Heart right ventricle (tissue), 16 donors: ENCODE measurements around the gene ARCN1. TPM values are rescaled to one million over a fixed set of nuclear protein-coding genes. Genes with fewer than 3 reads are reported as not detected.
"Not testable (repeated sequence)": the region's sequence is repeated elsewhere in the genome, so short reads cannot be mapped to it uniquely, and the experiment has no call there.

ENCODE experiments used
- ATAC-seq, 8 donors: fragments of 200-7000 bp; cut with Tn5 transposase; one replicate each; pipeline ENCODE4 v1.9.1; 2020; ENCODE audit warnings: mild to moderate bottlenecking in 8 of 8, moderate library complexity in 8 of 8, moderate number of reproducible peaks in 1 of 8
- DNase-seq, 2 donors: peaks; one replicate each; pipeline ENCODE4 v3.0.0-alpha.2; 2020
- H3K27ac ChIP-seq, 10 donors: fragments of 200-600 bp; sonication (generic) in 2 of 10; one replicate each; pipeline versions ENCODE4 v1.5.0 to v1.8.0; 2020 to 2022; ENCODE audit warnings: mild to moderate bottlenecking in 3 of 10
- H3K27me3 ChIP-seq, 7 donors: fragments of 200-600 bp; one replicate each; pipeline ENCODE4 v1.8.0; 2021 to 2022; ENCODE audit warnings: mild to moderate bottlenecking in 2 of 7
- H3K36me3 ChIP-seq, 9 donors: fragments of 200-600 bp; sonication (generic) in 1 of 9; one replicate each; pipeline versions ENCODE4 v1.5.0 to v1.8.0; 2020 to 2022; ENCODE audit warnings: mild to moderate bottlenecking in 2 of 9
- H3K4me1 ChIP-seq, 9 donors: fragments of 200-600 bp; sonication (generic) in 1 of 9; one replicate each; pipeline versions ENCODE4 v1.5.0 to v1.8.0; 2020 to 2022; ENCODE audit warnings: mild to moderate bottlenecking in 4 of 9
- H3K4me3 ChIP-seq, 10 donors: fragments of 200-600 bp; sonication (generic) in 2 of 10; one replicate each; pipeline versions ENCODE4 v1.5.0 to v1.8.0; 2020 to 2022; ENCODE audit warnings: mild to moderate bottlenecking in 7 of 10, moderate library complexity in 2 of 10
- H3K9me3 ChIP-seq, 11 donors: fragments of 200-600 bp in 10 of 11; sonication (generic) in 2 of 11; one replicate each; pipeline versions ENCODE4 v1.5.0 to v1.8.0; 2013 to 2022; ENCODE audit warnings: mild to moderate bottlenecking in 2 of 11, control low read depth in 1 of 11, moderate library complexity in 1 of 11
- CTCF ChIP-seq, 9 donors: fragments of 200-600 bp; sonication (generic) in 2 of 9; IDR thresholded peaks; one replicate each; pipeline versions ENCODE4 v1.5.0 to v1.8.0; 2021 to 2022; ENCODE audit warnings: antibody characterized with exemption in 9 of 9, mild to moderate bottlenecking in 5 of 9, moderate library complexity in 1 of 9
- WGBS, 2 donors: extraction: QIAGEN DNeasy Blood & Tissue Kit; methylation state at CpG; one replicate each; pipeline ENCODE4 v1.1.7; 2013; ENCODE audit warnings: inconsistent platforms in 1 of 2; 5-methylcytosine and 5-hydroxymethylcytosine counted together
- intact Hi-C, 10 donors: fragments of 100-400 bp; cut with DNase I; formaldehyde crosslinking; loops; one replicate each; pipeline versions ENCODE4 v1.11.1 to v1.14.2; 2022
- polyA plus RNA-seq, 2 donors: library from polyadenylated mRNA; stranded (reverse); fragments of 200-250 nt; gene quantifications; one replicate each; pipeline ENCODE4 v1.2.3, GENCODE V29; 2013
- total RNA-seq, 10 donors: library from RNA; stranded (reverse); fragmentation: NEBNext Ultra II Directional in 3 of 10; extraction: Animal tissue kit (Norgen Biotek cat#: 25700) in 3 of 10; gene quantifications; one replicate each; pipeline versions ENCODE4 v1.2.1 to v1.2.4, GENCODE V29; 2021 to 2023
- donor health status: Arrhythmogenic right ventricular cardiomyopathy.
- donor health status: ischemic (EF 13 %, LVEDD 7.1; RV severe dilation, severe dysfunction).
- donor health status: healthy with polysubstance abuse.
- donor health status: DM: no; HTN: yes; CAD: no.
- donor health status: DM: no; HTN: no; CAD: no.
- donor health status: ischemic (EF 25% LVEDD 6.9; RV normal size, moderate dysfunction).
- donor health status: ischemic (EF 25% LVEDD 5.7; RV mildly dilated, moderate dysfunction).
- donor health status: healthy.
- donor health status: DM: yes; HTN: yes; CAD: no.
- donor health status: Ischemic cardiomyopathy.
- donor health status: ischemic (EF 35%, LVEDD 5.7; RV mildly dilated, moderate dysfunction).
- donor health status: nonischemic (EF 11% LVEDD 7.7; RV severe dilation, severe dysfunction).
- donor health status: DM: yes; HTN: yes; CAD: no.
- donor health status: PGD.
- donor health status: ischemic (EF 29% LVEDD 5.4; RV normal size, mild dysfunction).
- donor health status: nonischemic (EF 23%, LVEDD 6.1; RV moderate dilation, normal function).

Gene ARCN1
- total and polyA plus RNA-seq, 12 donors, result 48.8 to 122 (median 94.5) TPM

- DNase-seq (peak in 1 of 2 donors; percentile 35), ATAC-seq (peak in 6 of 8 donors; percentile 32 to 77 (median 50))
- Histone ChIP-seq H3K4me3 (peak overlapping the region in 1 of 10 donors; percentile 31), H3K36me3 (peaks cover 0 to 71% (median 39%) of the 10 kb centered on the region in 9 donors), H3K27ac (peak overlapping the region in 8 of 10 donors; percentile 24 to 84 (median 42)), H3K9me3 (no peaks in the 10 kb centered on the region), H3K4me1 (peaks cover 0 to 68% (median 50%) of the 10 kb centered on the region in 9 donors), H3K27me3 (no peaks in the 10 kb centered on the region)
- TF ChIP-seq CTCF (IDR thresholded peaks at IDR 0.05), result no peak
- WGBS, 2 donors, result 57 to 60% methylated on average over 6 of the region's 6 CpGs
- intact Hi-C loops, result no loop called here
These were observed 8.8 kb downstream of the ARCN1 start for GRCh38 chr11:118581057-118581456.

- H3K27ac ChIP-seq, result peak overlapping the region in 6 of 10 donors; percentile 18 to 64 (median 50)
- WGBS, 2 donors, result 88 to 94% methylated on average over 1 of the region's 1 CpG
- H3K4me3 ChIP-seq, result no peak overlapping the region
- no peaks in the 10 kb centered on the region for H3K9me3 ChIP-seq
- H3K4me1 ChIP-seq, result peaks cover 2 to 23% (median 14%) of the 10 kb centered on the region in 9 donors
- no peak for TF ChIP-seq CTCF (IDR thresholded peaks at IDR 0.05)
- H3K36me3 ChIP-seq, result peaks cover 1 to 100% (median 82%) of the 10 kb centered on the region in 9 donors
- no peaks in the 10 kb centered on the region for H3K27me3 ChIP-seq
- peak in 6 of 8 donors; percentile 18 to 78 (median 41) for ATAC-seq
- no peak for DNase-seq
- intact Hi-C loops, result no loop called here
These were observed 15.7 kb downstream of the ARCN1 start for GRCh38 chr11:118587952-118588351.

- Histone ChIP-seq H3K27me3 (no peaks in the 10 kb centered on the region), H3K36me3 (peaks cover 0 to 100% (median 58%) of the 10 kb centered on the region in 9 donors), H3K4me3 (no peak overlapping the region), H3K4me1 (peaks cover 6 to 49% (median 27%) of the 10 kb centered on the region in 9 donors), H3K9me3 (no peaks in the 10 kb centered on the region), H3K27ac (peak overlapping the region; percentile 0 to 87 (median 70))
- ATAC-seq (peak in 6 of 8 donors; percentile 77 to 86 (median 80)), DNase-seq (peak in 1 of 2 donors; percentile 28)
- no peak for TF ChIP-seq CTCF (IDR thresholded peaks at IDR 0.05)
- 61 to 69% methylated on average over 2 of the region's 2 CpGs for WGBS, 2 donors
- intact Hi-C loops, result loop anchor here in 3 of 10 donors (5.0 to 10.0 kb wide), 2 partner anchors 62 to 65 kb away; no protein-coding TSS in a partner anchor
These were observed 20.6 kb downstream of the ARCN1 start for GRCh38 chr11:118592616-118593367.

- peaks cover 6 to 49% (median 27%) of the 10 kb centered on the region in 9 donors for H3K4me1 ChIP-seq
- not testable (repeated sequence) for H3K9me3 ChIP-seq, H3K4me3 ChIP-seq, H3K27me3 ChIP-seq, DNase-seq
- 48 to 54% methylated on average over 5 of the region's 5 CpGs for WGBS, 2 donors
- peak in 1 of 8 donors; percentile 20 for ATAC-seq
- peaks cover 7 to 100% (median 66%) of the 10 kb centered on the region in 9 donors for H3K36me3 ChIP-seq
- intact Hi-C loops, result loop anchor here in 5 of 10 donors (2.0 to 10.0 kb wide), 3 partner anchors 60 to 64 kb away; no protein-coding TSS in a partner anchor
- peak overlapping the region in 5 of 10 donors; percentile 1 to 87 (median 64) for H3K27ac ChIP-seq
- peak in 8 of 9 donors; percentile 12 to 70 (median 59) for TF ChIP-seq CTCF (IDR thresholded peaks at IDR 0.05)
These were observed 22.8 kb downstream of the ARCN1 start for GRCh38 chr11:118594984-118595383.
